BJ (cell line): Measurements from ENCODE around the gene MLLT10. TPM values are rescaled to one million over a fixed set of nuclear protein-coding genes. Genes with fewer than 3 reads are reported as not detected.

ENCODE experiments used
- CTCF ChIA-PET: fragments of 350-600 bp; formaldehyde crosslinking; extraction: SDS; loops from one replicate; lab custom pipeline; 2021; ENCODE audit warnings: antibody characterized with exemption, inconsistent platforms; lab: Yijun Ruan, JAX
- POLR2A ChIA-PET: fragments of 300-600 bp; sonication (Branson Sonifier 250); formaldehyde crosslinking; extraction: SDS; loops from one replicate; lab custom pipeline; 2021; ENCODE audit warnings: antibody characterized with exemption; lab: Charles Lee
- DNase-seq: peaks from one replicate; pipeline ENCODE4 v3.0.0-alpha.2; 2011; ENCODE audit warnings: low read depth
- H3K27me3 ChIP-seq: 2 replicates; pipeline ENCODE4 v1.6.0; 2011; ENCODE audit warnings: low read length; ENCODE audit not compliant: control insufficient read depth, insufficient read depth
- H3K36me3 ChIP-seq: 2 replicates; pipeline ENCODE4 v1.5.1; 2011; ENCODE audit warnings: low read length; ENCODE audit not compliant: control insufficient read depth, insufficient read depth
- H3K4me3 ChIP-seq: 2 replicates; pipeline ENCODE4 v1.5.1; 2011; ENCODE audit warnings: low read depth, mild to moderate bottlenecking, control low read depth, low read length
- polyA plus RNA-seq: library from polyadenylated mRNA; depleted of rRNA; stranded (reverse); fragments of >200 nt; gene quantifications from 2 replicates; pipeline ENCODE4 v1.2.3, GENCODE V29; 2011
- TF ChIP-seq, protein P1 (sequence below): IDR thresholded peaks from 2 replicates; pipeline ENCODE4 v1.5.1; 2011; ENCODE audit warnings: low read depth, mild to moderate bottlenecking, control low read depth, inconsistent platforms, low read length, moderate library complexity; ENCODE audit not compliant: insufficient read depth

Gene MLLT10
- polyA plus RNA-seq, 1 experiment, result 30.2 TPM

DNA sequence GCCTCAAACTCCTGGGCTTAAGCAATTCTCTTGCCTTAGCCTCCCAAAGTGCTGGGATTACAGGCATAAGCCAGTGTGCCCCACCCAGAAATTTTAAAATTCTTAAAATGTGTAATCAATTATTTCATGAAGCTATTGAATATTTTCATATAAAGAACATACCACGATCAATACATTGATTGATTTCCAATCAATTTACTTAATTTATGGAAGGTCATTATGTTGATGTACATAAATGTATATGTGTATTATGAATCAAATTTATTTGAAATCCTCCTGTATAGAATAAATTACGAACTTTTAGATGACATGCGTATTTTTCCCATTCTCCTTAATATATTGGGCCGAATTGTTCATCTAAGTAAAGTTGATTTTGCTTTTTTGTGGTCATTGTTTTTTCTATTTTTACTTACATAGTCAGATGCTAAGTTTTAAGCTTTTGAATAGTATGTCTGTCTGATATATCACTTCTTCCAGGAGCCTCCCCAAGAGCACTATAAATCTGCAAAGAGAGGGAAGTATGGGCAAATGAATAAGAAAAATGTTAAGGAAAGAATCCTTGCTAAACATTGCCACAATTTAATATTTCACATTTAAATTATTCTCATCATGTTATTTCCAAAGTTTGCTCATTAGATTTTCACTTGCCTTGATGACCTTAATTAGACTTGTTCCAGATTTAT, 43.9 kb upstream of the MLLT10 start:
- TF ChIP-seq, protein P1, sequence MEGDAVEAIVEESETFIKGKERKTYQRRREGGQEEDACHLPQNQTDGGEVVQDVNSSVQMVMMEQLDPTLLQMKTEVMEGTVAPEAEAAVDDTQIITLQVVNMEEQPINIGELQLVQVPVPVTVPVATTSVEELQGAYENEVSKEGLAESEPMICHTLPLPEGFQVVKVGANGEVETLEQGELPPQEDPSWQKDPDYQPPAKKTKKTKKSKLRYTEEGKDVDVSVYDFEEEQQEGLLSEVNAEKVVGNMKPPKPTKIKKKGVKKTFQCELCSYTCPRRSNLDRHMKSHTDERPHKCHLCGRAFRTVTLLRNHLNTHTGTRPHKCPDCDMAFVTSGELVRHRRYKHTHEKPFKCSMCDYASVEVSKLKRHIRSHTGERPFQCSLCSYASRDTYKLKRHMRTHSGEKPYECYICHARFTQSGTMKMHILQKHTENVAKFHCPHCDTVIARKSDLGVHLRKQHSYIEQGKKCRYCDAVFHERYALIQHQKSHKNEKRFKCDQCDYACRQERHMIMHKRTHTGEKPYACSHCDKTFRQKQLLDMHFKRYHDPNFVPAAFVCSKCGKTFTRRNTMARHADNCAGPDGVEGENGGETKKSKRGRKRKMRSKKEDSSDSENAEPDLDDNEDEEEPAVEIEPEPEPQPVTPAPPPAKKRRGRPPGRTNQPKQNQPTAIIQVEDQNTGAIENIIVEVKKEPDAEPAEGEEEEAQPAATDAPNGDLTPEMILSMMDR, result no peak
- H3K27me3 ChIP-seq, result no peaks in the 10 kb centered on the region
- POLR2A ChIA-PET, result no interaction called here
- no peaks in the 10 kb centered on the region for H3K36me3 ChIP-seq
- DNase-seq, result no peak
- CTCF ChIA-PET, result interaction anchor here (2.4 kb wide), 1 partner anchor 211 kb away, joined by 13 read pairs; no protein-coding TSS in a partner anchor
- H3K4me3 ChIP-seq, result no peak overlapping the region

DNA sequence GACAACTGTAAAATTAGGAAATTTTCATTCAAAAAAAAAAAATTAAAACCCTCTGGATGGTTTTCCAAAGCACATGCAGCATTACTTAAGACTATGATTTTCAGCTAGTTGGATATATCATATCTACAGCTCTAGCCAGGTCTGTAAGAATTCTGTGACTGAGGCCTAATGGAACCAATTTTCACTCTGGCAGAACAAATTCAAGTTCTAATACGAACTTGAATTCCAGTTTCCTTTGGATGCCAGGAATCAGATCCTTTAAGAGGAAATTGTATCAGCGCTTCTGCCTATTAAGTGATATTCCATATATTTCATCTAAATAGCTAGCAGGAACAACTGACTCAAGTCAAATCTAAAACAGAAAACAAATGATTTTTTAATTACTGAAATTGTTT, 43.3 kb upstream of the MLLT10 start:
- TF ChIP-seq, protein P1, result no peak
- H3K27me3 ChIP-seq, result no peaks in the 10 kb centered on the region
- POLR2A ChIA-PET, result interaction anchor here (0.6 kb wide), 1 partner anchor 78 kb away, joined by 3 read pairs; no protein-coding TSS in a partner anchor
- DNase-seq, result no peak
- no peaks in the 10 kb centered on the region for H3K36me3 ChIP-seq
- H3K4me3 ChIP-seq, result no peak overlapping the region
- CTCF ChIA-PET, result interaction anchor here (1.5 to 2.4 kb wide), 2 partner anchors 211 to 213 kb away, joined by 6 to 13 read pairs; no protein-coding TSS in a partner anchor

DNA sequence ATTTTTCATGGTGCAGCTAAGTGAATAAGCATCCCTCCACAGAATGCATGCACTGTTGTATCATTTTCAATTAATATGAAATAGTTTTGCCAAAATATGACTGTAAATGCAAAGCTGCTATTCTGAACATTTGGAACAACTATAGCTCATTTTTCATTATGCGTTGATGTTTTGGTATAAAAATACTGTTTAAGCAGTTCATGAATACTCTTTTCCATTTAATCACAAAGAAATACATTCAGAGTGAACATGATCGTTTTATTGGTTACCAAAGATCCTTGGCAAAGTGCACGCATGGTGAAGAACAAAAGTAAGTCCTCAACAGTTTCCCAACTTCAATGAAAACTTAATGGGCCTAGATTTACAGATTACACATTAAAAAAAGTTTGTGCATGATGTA, 41.6 kb upstream of the MLLT10 start:
- TF ChIP-seq, protein P1, result no peak
- H3K36me3 ChIP-seq, result no peaks in the 10 kb centered on the region
- H3K4me3 ChIP-seq, result no peak overlapping the region
- no peaks in the 10 kb centered on the region for H3K27me3 ChIP-seq
- CTCF ChIA-PET, result interaction anchor here (0.5 to 2.5 kb wide), 3 partner anchors 198 to 214 kb away, joined by 3 to 19 read pairs (median 6); no protein-coding TSS in a partner anchor
- no peak for DNase-seq
- POLR2A ChIA-PET, result interaction anchor here (0.7 kb wide), 1 partner anchor 91 kb away, joined by 8 read pairs; no protein-coding TSS in a partner anchor

DNA sequence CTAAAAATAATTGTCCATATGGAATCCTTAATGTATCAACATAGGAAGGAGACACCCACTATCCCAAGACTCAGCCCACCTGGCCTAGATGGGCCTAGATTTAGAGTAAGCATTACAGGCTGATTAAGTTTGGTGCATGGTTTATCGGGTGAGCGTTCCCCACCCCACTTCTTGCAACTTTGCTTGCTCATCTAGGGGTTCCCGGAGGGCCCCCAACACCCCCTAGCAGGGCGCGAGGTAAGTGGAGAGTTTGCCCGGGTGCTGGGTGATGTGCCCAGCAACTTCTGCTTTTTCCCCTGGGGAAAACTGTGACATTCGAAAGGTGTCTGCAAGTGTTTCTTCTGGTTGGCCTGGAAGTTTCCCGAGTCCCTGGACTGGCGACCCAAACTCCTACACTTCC, 40.2 kb upstream of the MLLT10 start:
- no peak for DNase-seq
- ChIA-PET CTCF (interaction anchor here (0.6 to 3.2 kb wide), 10 partner anchors 22 to 500 kb away, joined by 3 to 19 read pairs (median 4); no protein-coding TSS in a partner anchor), POLR2A (interaction anchor here (0.6 kb wide), 3 partner anchors 39 to 896 kb away, joined by 3 to 8 read pairs (median 5); partner anchors contain the start of gene BMI1)
- Histone ChIP-seq H3K36me3 (no peaks in the 10 kb centered on the region), H3K4me3 (no peak overlapping the region; the same call in 1 of the 2 replicates), H3K27me3 (no peaks in the 10 kb centered on the region; the same call in 1 of the 2 replicates)
- TF ChIP-seq, protein P1, result no peak
